Colonic mucosa (tissue), 4 donors: ENCODE results near the gene ICAM4. TPM values are rescaled to one million over a fixed set of nuclear protein-coding genes. Genes with fewer than 3 reads are reported as not detected.
A peak's percentile ranks its signal among the peaks of the same experiment; 100 is the strongest.

ENCODE experiments used
- DNase-seq: peaks from one replicate; pipeline ENCODE4 v3.0.0-alpha.2; 2020
- H3K27ac ChIP-seq: fragments of 200-600 bp; one replicate; pipeline ENCODE4 v1.8.0; 2021
- H3K27me3 ChIP-seq: fragments of 200-600 bp; one replicate; pipeline ENCODE4 v1.8.0; 2021
- H3K36me3 ChIP-seq: fragments of 200-600 bp; one replicate; pipeline ENCODE4 v1.8.0; 2021
- H3K4me1 ChIP-seq: fragments of 200-600 bp; one replicate; pipeline ENCODE4 v1.8.0; 2021; ENCODE audit warnings: mild to moderate bottlenecking
- H3K4me3 ChIP-seq: fragments of 200-600 bp; one replicate; pipeline ENCODE4 v1.8.0; 2021
- H3K9ac ChIP-seq, 2 donors: one replicate each; pipeline ENCODE4 v1.7.0; 2013; ENCODE audit warnings: control low read depth in 2 of 2, low read depth in 2 of 2, low read length in 2 of 2
- H3K9me3 ChIP-seq: fragments of 200-600 bp; one replicate; pipeline ENCODE4 v1.8.0; 2021
- CTCF ChIP-seq: fragments of 200-600 bp; IDR thresholded peaks from one replicate; pipeline ENCODE4 v1.8.0; 2022; ENCODE audit warnings: antibody characterized with exemption, mild to moderate bottlenecking
- intact Hi-C: fragments of 100-400 bp; cut with DNase I; formaldehyde crosslinking; loops from one replicate; pipeline ENCODE4 v1.14.1; 2022
- total RNA-seq, 2 donors: library from RNA; stranded (reverse); fragmentation: NEBNext Ultra II Directional in 1 of 2; extraction: Animal tissue kit (Norgen Biotek cat#: 25700) in 1 of 2; gene quantifications; one replicate each; pipeline ENCODE4 v1.2.1, GENCODE V29; 2021
- donor health status: healthy.
- donor health status: DM: no; HTN: no; CAD: no.
- donor health status: DM: no; HTN: no; CAD: no.

Gene ICAM4
- total RNA-seq, 2 donors from 2014 or later = 0.19 to 0.37 TPM

- no peak for TF ChIP-seq CTCF
- Histone ChIP-seq H3K27ac (no peak overlapping the region), H3K27me3 (no peaks in the 10 kb centered on the region), H3K9me3 (no peaks in the 10 kb centered on the region), H3K9ac (no peak overlapping the region), H3K4me3 (no peak overlapping the region), H3K36me3 (peaks cover 10% of the 10 kb centered on the region), H3K4me1 (peaks cover 8% of the 10 kb centered on the region)
- intact Hi-C loops = no loop called here
- DNase-seq = no peak
These were observed 42.0 kb downstream of the ICAM4 start for GRCh38 chr19:10328558-10329429.

- Histone ChIP-seq H3K4me3 (no peak overlapping the region), H3K9me3 (no peaks in the 10 kb centered on the region), H3K9ac (no peak overlapping the region), H3K27ac (no peak overlapping the region), H3K36me3 (peaks cover 10% of the 10 kb centered on the region), H3K4me1 (peaks cover 8% of the 10 kb centered on the region), H3K27me3 (no peaks in the 10 kb centered on the region)
- intact Hi-C loops = no loop called here
- DNase-seq = no peak
- no peak for TF ChIP-seq CTCF
These were observed 42.8 kb downstream of the ICAM4 start for GRCh38 chr19:10329555-10329954.

- Histone ChIP-seq H3K9ac (peak overlapping the region; percentile 73 to 80), H3K4me1 (peaks cover 8% of the 10 kb centered on the region), H3K9me3 (no peaks in the 10 kb centered on the region), H3K4me3 (peak overlapping the region; percentile 85), H3K27me3 (no peaks in the 10 kb centered on the region), H3K36me3 (peaks cover 10% of the 10 kb centered on the region), H3K27ac (peak overlapping the region; percentile 84)
- peak; percentile 70 for DNase-seq
- intact Hi-C loops = loop anchor here (5.0 kb wide), 1 partner anchor 65 kb away; no protein-coding TSS in a partner anchor
- TF ChIP-seq CTCF = no peak
These were observed 45.6 kb downstream of the ICAM4 start for GRCh38 chr19:10332158-10332964.

- peaks cover 6% of the 10 kb centered on the region for H3K36me3 ChIP-seq
- H3K9ac ChIP-seq = peak within 1 kb of the TSS; percentile 73 to 80
- H3K27me3 ChIP-seq = no peaks in the 10 kb centered on the region
- H3K9me3 ChIP-seq = no peaks in the 10 kb centered on the region
- DNase-seq = peak; percentile 98
- peaks cover 8% of the 10 kb centered on the region for H3K4me1 ChIP-seq
- H3K27ac ChIP-seq = peak within 1 kb of the TSS; percentile 84
- no peak for TF ChIP-seq CTCF
- intact Hi-C loops = loop anchor here (5.0 kb wide), 1 partner anchor 66 kb away; no protein-coding TSS in a partner anchor
- H3K4me3 ChIP-seq = peak within 1 kb of the TSS; percentile 85
These were observed 46.4 kb downstream of the ICAM4 start, which contains the start of gene RAVER1 for GRCh38 chr19:10332965-10333757. TSS of gene RAVER1 (minus strand) at chr19:10333529. CDS start at chr19:10333507, 22 bp downstream.
